ENCODE data around the gene FHIT. TPM values are rescaled to one million over a fixed set of nuclear protein-coding genes. Genes with fewer than 3 reads are reported as not detected.

Gene FHIT
- total and polyA plus RNA-seq, 2 of the 4 experiments (the other 2 are of a cell fraction) = 0.07 TPM; not detected in 1

DNA sequence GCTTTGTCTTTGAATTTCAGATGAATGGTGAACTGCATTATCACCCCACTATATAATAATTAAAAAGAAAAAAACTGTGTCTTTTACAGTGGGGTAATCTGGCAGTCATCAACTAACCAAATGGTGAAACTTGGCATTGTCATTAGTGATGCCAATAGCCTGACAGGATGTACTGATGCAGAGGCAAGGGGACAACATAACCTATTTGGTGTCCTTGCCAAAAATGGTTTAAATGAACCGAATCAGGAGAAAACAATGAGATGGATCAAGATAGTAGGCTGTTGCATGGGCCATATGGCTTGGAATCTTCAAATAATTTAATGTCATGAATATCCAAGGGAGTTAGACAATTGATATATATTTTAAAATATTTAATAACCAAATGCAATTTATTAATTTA is 738.7 kb downstream of the FHIT start:
- Histone ChIP-seq H2AK5ac (ENCODE audit: low read depth, low read length) (no peak overlapping the region), H4K5ac (ENCODE audit: low read depth, low read length) (no peak overlapping the region), H4K91ac (ENCODE audit: insufficient read depth, low read depth, low read length) (no peak overlapping the region), H2BK20ac (ENCODE audit: low read depth, low read length) (no peak overlapping the region), H3K14ac (replicated peaks; ENCODE audit: low read depth, low read length) (no peak overlapping the region), H3K9me3 (ENCODE audit: control insufficient read depth, insufficient read depth, low read length) (no peaks in the 10 kb centered on the region), H3K27me3 (ENCODE audit: control insufficient read depth, insufficient read depth, low read length) (no peaks in the 10 kb centered on the region), H2BK15ac (ENCODE audit: low read depth, low read length) (no peak overlapping the region), H3K9ac (ENCODE audit: low read depth, low read length) (no peak overlapping the region), H3K18ac (ENCODE audit: low read depth, low read length) (no peak overlapping the region), H2AK9ac (replicated peaks; ENCODE audit: low read depth, low read length, poor library complexity) (no peak overlapping the region), H3K4me1 (ENCODE audit: control insufficient read depth, insufficient read depth, low read length) (no peaks in the 10 kb centered on the region), H3K4me2 (ENCODE audit: low read depth, low read length) (no peak overlapping the region), H3K27ac (ENCODE audit: insufficient read depth, low read length) (no peak overlapping the region), H4K8ac (ENCODE audit: low read depth in 2 of 2, low read length in 2 of 2) (no peak overlapping the region), H2AFZ (replicated peaks; ENCODE audit: low read length, poor library complexity) (no peak overlapping the region), H3K4ac (ENCODE audit: low read depth, low read length) (no peak overlapping the region), H3K36me3 (ENCODE audit: control insufficient read depth, insufficient read depth, low read length) (no peaks in the 10 kb centered on the region), H3K9me1 (ENCODE audit: insufficient read depth, low read length) (no peaks in the 10 kb centered on the region), H3K23ac (ENCODE audit: low read depth, low read length) (no peak overlapping the region), H2BK5ac (ENCODE audit: low read depth, low read length, poor library complexity, severe bottlenecking) (no peak overlapping the region), H2BK120ac (ENCODE audit: low read depth, low read length) (no peak overlapping the region), H3K56ac (ENCODE audit: extremely low read depth, insufficient read depth, low read length) (no peak overlapping the region), H4K20me1 (ENCODE audit: insufficient read depth, low read length) (no peaks in the 10 kb centered on the region), H3K4me3 (ENCODE audit: insufficient read depth, low read depth, low read length) (no peak overlapping the region), H3K79me1 (ENCODE audit: low read depth in 1 of 2, low read length in 2 of 2) (no peaks in the 10 kb centered on the region)
- no CpG with 5 or more reads among the region's 1 CpG for WGBS, 2 experiments (ENCODE audit: extremely low coverage in 2 of 2, insufficient read length in 1 of 2)
- TF ChIP-seq MXI1 (IDR thresholded peaks at IDR 0.05; ENCODE audit: borderline replicate concordance, low read depth, low read length) (no peak), CHD1 (IDR thresholded peaks at IDR 0.05; ENCODE audit: low read depth, low read length) (no peak), SMC3 (IDR thresholded peaks at IDR 0.05; ENCODE audit: low read depth, low read length) (no peak), BHLHE40 (IDR thresholded peaks at IDR 0.05; ENCODE audit: low read depth, low read length) (no peak), RAD21 (IDR thresholded peaks at IDR 0.05; ENCODE audit: low read length) (no peak), RCOR1 (IDR thresholded peaks at IDR 0.05; ENCODE audit: insufficient replicate concordance, low read length) (no peak), FOS (IDR thresholded peaks at IDR 0.05; ENCODE audit: low read depth, low read length) (no peak), POLR2A (IDR thresholded peaks at IDR 0.05; ENCODE audit: low read depth, low read length) (no peak), CTCF (conservative IDR thresholded peaks at IDR 0.05; ENCODE audit: low read depth, low read length) (no peak), NFE2L2 (IDR thresholded peaks at IDR 0.05; ENCODE audit: low read depth, low read length) (no peak), MAZ (IDR thresholded peaks at IDR 0.05; ENCODE audit: borderline replicate concordance, low read depth, low read length) (no peak), RFX5 (IDR thresholded peaks at IDR 0.05; ENCODE audit: low read depth, low read length) (no peak), CEBPB (IDR thresholded peaks at IDR 0.05; ENCODE audit: low read depth, low read length) (no peak), MAFK (IDR thresholded peaks at IDR 0.05; ENCODE audit: low read depth, low read length) (no peak)
- TF ChIP-seq, protein P1, sequence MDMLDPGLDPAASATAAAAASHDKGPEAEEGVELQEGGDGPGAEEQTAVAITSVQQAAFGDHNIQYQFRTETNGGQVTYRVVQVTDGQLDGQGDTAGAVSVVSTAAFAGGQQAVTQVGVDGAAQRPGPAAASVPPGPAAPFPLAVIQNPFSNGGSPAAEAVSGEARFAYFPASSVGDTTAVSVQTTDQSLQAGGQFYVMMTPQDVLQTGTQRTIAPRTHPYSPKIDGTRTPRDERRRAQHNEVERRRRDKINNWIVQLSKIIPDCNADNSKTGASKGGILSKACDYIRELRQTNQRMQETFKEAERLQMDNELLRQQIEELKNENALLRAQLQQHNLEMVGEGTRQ (IDR thresholded peaks at IDR 0.05; ENCODE audit: low read depth, low read length) = no peak
- no peak for ATAC-seq (ENCODE audit: low read depth)
- no peak for DNase-seq
- dilution Hi-C loops (cut with HindIII; ENCODE audit: low sequenced_read_pairs, unreplicated experiment) = no loop called here
- in situ Hi-C loops (cut with MboI; ENCODE audit: low sequenced_read_pairs) = no loop called here
- CTCF ChIA-PET = no interaction called here
- no TSS peak for BruUV-seq (replicated peaks)
- intact Hi-C loops (cut with micrococcal nuclease) = no loop called here
- POLR2A ChIA-PET (ENCODE audit: unreplicated experiment) = no interaction called here
